ENCODE measurements around the gene EXOSC2. TPM values are rescaled to one million over a fixed set of nuclear protein-coding genes. Genes with fewer than 3 reads are reported as not detected.
A peak's percentile ranks its signal among the peaks of the same experiment; 100 is the strongest.

The EXOSC2 gene
- total and polyA plus RNA-seq, 2 of the 13 experiments (the other 11 are each of a cell fraction or from before 2014, with no cell fraction given), result 27.5 to 63.8 TPM

DNA sequence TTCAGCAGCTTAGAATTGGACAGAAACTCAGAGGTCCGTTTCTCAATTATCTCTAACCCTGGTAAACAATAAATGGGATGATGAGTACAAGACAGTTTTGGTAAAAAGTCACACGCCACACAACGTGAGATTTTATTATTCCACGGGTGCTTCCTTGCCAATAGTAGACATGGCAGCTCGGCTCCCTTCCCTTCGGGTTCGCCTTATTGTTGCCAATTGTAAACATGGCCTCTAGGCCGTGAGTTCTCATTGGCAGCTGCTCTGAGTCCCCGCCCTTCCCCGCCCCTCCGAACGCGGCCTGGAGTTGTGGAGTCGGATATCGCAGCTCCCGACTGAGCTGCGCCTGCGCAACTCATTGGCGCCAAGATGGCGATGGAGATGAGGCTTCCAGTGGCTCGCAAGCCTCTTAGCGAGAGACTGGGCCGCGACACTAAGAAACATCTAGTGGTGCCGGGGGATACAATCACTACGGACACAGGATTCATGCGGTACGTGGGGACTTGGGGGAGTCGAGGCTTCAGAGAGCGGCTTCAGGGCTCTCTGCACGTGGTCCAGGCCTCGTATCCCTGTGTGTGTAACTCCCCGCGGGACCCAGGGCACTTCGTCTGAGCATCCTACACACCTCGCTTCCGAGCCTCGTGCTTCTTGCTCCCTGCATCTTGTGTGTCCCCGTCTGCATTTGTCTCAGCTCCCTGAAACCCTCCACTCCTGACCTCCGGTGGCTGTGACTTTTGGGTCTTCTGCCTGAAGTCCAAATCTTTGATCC is at the start of gene EXOSC2 (continued):
- TF ChIP-seq KMT2A (CRISPR knock-in tag; IDR thresholded peaks at IDR 0.05), result peak; percentile 73
- no peak for TF ChIP-seq AHR (CRISPR knock-in tag; IDR thresholded peaks at IDR 0.05)
- TF ChIP-seq, protein P1, sequence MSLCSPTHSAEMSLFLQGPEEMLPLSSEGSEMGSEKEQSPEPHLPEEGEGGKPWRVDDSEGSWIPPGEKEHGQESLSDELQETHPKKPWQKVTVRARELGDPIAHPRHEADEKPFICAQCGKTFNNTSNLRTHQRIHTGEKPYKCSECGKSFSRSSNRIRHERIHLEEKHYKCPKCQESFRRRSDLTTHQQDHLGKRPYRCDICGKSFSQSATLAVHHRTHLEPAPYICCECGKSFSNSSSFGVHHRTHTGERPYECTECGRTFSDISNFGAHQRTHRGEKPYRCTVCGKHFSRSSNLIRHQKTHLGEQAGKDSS (CRISPR knock-in tag; IDR thresholded peaks at IDR 0.05; ENCODE audit: borderline replicate concordance, low read depth), result no peak; the same call in 1 of the 2 replicates
- TF ChIP-seq ZSCAN21 (CRISPR knock-in tag; IDR thresholded peaks at IDR 0.05; ENCODE audit: borderline replicate concordance), result peak; percentile 76; the same call in 1 of the 2 replicates
- TF ChIP-seq ZNF296 (CRISPR knock-in tag; conservative IDR thresholded peaks at IDR 0.05), result no peak
- 0 out of 2 replicates have a peak, but pooled peaks have one; percentile 77 for TF ChIP-seq ZNF563 (CRISPR knock-in tag; IDR thresholded peaks at IDR 0.05)
- TF ChIP-seq, protein P2, sequence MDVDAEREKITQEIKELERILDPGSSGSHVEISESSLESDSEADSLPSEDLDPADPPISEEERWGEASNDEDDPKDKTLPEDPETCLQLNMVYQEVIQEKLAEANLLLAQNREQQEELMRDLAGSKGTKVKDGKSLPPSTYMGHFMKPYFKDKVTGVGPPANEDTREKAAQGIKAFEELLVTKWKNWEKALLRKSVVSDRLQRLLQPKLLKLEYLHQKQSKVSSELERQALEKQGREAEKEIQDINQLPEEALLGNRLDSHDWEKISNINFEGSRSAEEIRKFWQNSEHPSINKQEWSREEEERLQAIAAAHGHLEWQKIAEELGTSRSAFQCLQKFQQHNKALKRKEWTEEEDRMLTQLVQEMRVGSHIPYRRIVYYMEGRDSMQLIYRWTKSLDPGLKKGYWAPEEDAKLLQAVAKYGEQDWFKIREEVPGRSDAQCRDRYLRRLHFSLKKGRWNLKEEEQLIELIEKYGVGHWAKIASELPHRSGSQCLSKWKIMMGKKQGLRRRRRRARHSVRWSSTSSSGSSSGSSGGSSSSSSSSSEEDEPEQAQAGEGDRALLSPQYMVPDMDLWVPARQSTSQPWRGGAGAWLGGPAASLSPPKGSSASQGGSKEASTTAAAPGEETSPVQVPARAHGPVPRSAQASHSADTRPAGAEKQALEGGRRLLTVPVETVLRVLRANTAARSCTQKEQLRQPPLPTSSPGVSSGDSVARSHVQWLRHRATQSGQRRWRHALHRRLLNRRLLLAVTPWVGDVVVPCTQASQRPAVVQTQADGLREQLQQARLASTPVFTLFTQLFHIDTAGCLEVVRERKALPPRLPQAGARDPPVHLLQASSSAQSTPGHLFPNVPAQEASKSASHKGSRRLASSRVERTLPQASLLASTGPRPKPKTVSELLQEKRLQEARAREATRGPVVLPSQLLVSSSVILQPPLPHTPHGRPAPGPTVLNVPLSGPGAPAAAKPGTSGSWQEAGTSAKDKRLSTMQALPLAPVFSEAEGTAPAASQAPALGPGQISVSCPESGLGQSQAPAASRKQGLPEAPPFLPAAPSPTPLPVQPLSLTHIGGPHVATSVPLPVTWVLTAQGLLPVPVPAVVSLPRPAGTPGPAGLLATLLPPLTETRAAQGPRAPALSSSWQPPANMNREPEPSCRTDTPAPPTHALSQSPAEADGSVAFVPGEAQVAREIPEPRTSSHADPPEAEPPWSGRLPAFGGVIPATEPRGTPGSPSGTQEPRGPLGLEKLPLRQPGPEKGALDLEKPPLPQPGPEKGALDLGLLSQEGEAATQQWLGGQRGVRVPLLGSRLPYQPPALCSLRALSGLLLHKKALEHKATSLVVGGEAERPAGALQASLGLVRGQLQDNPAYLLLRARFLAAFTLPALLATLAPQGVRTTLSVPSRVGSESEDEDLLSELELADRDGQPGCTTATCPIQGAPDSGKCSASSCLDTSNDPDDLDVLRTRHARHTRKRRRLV (CRISPR knock-in tag; IDR thresholded peaks at IDR 0.05), result no peak
- no peak for TF ChIP-seq ZMYM2 (CRISPR knock-in tag; IDR thresholded peaks at IDR 0.05)
- TF ChIP-seq, protein P3, sequence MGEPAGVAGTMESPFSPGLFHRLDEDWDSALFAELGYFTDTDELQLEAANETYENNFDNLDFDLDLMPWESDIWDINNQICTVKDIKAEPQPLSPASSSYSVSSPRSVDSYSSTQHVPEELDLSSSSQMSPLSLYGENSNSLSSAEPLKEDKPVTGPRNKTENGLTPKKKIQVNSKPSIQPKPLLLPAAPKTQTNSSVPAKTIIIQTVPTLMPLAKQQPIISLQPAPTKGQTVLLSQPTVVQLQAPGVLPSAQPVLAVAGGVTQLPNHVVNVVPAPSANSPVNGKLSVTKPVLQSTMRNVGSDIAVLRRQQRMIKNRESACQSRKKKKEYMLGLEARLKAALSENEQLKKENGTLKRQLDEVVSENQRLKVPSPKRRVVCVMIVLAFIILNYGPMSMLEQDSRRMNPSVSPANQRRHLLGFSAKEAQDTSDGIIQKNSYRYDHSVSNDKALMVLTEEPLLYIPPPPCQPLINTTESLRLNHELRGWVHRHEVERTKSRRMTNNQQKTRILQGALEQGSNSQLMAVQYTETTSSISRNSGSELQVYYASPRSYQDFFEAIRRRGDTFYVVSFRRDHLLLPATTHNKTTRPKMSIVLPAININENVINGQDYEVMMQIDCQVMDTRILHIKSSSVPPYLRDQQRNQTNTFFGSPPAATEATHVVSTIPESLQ (CRISPR knock-in tag; conservative IDR thresholded peaks at IDR 0.05), result no peak
- TF ChIP-seq SP140L (CRISPR knock-in tag; IDR thresholded peaks at IDR 0.05; ENCODE audit: borderline replicate concordance), result no peak
- TF ChIP-seq ZNF660 (CRISPR knock-in tag; IDR thresholded peaks at IDR 0.05; ENCODE audit: borderline replicate concordance, low read depth), result no peak
- TF ChIP-seq, protein P4, sequence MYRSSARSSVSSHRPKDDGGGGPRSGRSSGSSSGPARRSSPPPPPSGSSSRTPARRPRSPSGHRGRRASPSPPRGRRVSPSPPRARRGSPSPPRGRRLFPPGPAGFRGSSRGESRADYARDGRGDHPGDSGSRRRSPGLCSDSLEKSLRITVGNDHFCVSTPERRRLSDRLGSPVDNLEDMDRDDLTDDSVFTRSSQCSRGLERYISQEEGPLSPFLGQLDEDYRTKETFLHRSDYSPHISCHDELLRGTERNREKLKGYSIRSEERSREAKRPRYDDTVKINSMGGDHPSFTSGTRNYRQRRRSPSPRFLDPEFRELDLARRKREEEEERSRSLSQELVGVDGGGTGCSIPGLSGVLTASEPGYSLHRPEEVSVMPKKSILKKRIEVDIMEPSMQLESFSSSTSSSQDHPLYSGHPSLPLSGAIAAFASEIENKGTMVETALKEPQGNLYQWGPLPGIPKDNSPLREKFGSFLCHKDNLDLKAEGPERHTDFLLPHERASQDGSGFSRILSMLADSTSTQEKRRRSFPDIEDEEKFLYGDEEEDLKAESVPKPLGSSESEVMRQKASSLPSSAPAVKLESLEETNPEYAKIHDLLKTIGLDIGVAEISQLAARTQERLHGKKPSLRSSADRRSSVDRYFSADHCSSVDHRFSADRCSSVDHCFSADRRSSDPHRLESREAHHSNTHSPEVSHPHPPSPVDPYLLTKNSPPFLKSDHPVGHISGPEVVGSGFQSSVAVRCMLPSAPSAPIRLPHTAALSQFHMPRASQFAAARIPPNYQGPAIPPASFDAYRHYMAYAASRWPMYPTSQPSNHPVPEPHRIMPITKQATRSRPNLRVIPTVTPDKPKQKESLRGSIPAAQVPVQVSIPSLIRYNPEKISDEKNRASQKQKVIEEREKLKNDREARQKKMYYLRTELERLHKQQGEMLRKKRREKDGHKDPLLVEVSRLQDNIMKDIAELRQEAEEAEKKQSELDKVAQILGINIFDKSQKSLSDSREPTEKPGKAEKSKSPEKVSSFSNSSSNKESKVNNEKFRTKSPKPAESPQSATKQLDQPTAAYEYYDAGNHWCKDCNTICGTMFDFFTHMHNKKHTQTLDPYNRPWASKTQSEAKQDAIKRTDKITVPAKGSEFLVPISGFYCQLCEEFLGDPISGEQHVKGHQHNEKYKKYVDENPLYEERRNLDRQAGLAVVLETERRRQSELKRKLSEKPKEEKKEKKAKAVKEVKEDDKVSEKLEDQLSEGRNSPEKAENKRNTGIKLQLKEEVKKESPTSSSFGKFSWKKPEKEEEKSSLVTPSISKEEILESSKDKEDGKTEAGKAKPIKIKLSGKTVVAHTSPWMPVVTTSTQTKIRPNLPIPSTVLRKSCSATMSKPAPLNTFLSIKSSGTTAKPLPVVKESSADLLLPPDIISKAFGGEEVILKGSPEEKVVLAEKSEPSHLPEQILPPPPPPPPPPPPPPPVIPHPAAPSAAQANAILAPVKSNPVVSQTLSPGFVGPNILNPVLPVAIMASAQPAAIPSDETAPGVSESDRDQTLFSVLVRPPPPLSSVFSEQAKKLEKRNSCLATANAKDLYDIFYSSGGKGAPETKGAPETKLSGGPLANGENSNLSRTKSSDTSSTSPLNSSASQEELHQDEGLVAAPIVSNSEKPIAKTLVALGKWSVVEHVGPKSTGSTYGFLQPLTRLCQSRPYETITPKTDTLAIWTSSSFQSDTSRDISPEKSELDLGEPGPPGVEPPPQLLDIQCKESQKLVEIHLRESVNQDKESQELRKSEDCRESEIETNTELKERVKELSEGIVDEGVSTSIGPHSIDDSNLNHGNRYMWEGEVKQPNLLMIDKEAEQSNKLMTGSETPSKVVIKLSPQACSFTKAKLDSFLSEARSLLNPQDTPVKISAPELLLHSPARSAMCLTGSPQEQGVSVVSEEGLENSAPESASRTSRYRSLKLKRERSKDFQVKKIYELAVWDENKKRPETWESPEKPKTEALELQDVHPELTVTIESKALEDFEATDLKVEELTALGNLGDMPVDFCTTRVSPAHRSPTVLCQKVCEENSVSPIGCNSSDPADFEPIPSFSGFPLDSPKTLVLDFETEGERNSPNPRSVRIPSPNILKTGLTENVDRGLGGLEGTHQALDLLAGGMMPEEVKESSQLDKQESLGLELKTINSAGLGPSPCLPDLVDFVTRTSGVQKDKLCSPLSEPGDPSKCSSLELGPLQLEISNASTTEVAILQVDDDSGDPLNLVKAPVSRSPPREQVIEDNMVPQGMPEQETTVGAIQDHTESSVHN (CRISPR knock-in tag; IDR thresholded peaks at IDR 0.05), result no peak
